H1 (cell line): Measurements from ENCODE around the gene NRN1. TPM values are rescaled to one million over a fixed set of nuclear protein-coding genes. Genes with fewer than 3 reads are reported as not detected.

Source experiments
- EGR1 ChIP-seq: IDR thresholded peaks from 2 replicates; pipeline ENCODE4 v1.6.1; 2011; ENCODE audit warnings: low read depth, low read length, borderline replicate concordance
- EZH2 ChIP-seq: fragments of 200-600 bp; sonication (generic); IDR thresholded peaks from 2 replicates; pipeline ENCODE4 v1.7.1; 2012; ENCODE audit warnings: low read depth, mild to moderate bottlenecking, moderate library complexity, low read length, inconsistent platforms; ENCODE audit not compliant: severe bottlenecking
- NRF1 ChIP-seq: IDR thresholded peaks from 2 replicates; pipeline ENCODE4 v1.6.1; 2011; ENCODE audit warnings: mild to moderate bottlenecking, low read depth, low read length, improper control_type of control experiment
- SP2 ChIP-seq: IDR thresholded peaks from 2 replicates; pipeline ENCODE4 v1.6.1; 2012; ENCODE audit warnings: mild to moderate bottlenecking, low read length, inconsistent platforms
- polyA plus RNA-seq, 7 experiments: library from polyadenylated mRNA; depleted of rRNA in 3 of 7; stranded (reverse) in 5 of 7; unstranded in 2 of 7; fragments of >200 nt in 5 of 7; fragments of 200-250 nt in 2 of 7; gene quantifications; 1 replicate in 5 of 7; 2 replicates in 1 of 7; 4 replicates in 1 of 7; pipeline versions ENCODE4 v1.2.1 to v1.2.3, GENCODE V29; 2011 to 2013; ENCODE audit warnings: missing spikeins in 2 of 7, mixed read lengths in 2 of 7
- total RNA-seq: library from RNA; stranded (reverse); fragmentation: NEBNext Ultra II Directional; extraction: Animal tissue kit (Norgen Biotek cat#: 25700); gene quantifications from 2 replicates; pipeline ENCODE4 v1.2.1, GENCODE V29; 2021

NRN1 gene
- total and polyA plus RNA-seq, 2 of the 8 experiments (the other 6 are each of a cell fraction or from before 2014, with no cell fraction given) = 0.06 to 0.26 TPM

DNA sequence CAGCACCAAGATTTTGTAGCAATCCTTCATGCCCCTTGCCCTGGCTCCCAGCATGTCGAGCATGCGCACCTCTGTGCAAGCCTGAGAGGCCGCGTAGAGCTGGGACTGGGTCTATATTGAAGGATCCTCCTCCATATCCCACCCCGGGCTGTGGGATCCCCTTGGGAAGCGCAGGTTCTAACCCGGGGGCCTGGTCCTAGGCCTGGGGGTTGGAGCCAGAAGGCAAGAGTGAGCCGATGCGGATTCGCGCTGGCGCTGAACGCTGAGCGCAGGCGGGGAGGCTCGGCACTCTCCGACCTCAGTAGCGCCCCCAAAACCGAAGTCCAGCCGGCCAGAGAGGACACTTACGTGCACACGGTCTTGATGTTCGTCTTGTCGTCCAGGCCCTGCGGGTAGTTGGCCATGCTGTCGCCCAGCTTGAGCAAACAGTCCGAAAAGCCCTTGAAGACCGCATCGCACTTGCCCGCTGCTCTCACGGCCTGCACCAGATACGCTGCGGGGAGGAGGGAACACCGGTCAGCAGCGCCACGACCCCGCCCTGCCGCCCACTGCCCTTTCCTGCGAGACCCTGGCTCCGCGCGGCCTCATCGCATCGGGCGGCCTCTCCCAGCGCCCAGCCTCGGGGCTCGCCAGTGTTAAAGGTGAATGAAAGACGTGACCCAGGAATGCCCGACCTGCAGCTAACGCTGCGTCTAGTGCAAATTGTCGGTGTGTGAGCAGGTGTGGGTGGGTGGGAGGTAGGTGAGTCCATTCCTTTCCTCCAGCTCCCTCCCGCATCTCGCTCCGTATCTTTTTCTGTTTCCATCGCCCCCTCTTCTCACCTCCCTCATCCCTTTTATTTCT, 4.5 kb downstream of the NRN1 start (continued):
- TF ChIP-seq NRF1 (peak; percentile 52), SP2 (no peak), EGR1 (peak; percentile 92), EZH2 (peak; percentile 96)
